ENCODE results near the gene CHRND.

CHRND gene

GRCh38 chr2:232549655-232550353 lies 23.8 kb downstream of the CHRND start:
- TF ChIP-seq, protein P1, sequence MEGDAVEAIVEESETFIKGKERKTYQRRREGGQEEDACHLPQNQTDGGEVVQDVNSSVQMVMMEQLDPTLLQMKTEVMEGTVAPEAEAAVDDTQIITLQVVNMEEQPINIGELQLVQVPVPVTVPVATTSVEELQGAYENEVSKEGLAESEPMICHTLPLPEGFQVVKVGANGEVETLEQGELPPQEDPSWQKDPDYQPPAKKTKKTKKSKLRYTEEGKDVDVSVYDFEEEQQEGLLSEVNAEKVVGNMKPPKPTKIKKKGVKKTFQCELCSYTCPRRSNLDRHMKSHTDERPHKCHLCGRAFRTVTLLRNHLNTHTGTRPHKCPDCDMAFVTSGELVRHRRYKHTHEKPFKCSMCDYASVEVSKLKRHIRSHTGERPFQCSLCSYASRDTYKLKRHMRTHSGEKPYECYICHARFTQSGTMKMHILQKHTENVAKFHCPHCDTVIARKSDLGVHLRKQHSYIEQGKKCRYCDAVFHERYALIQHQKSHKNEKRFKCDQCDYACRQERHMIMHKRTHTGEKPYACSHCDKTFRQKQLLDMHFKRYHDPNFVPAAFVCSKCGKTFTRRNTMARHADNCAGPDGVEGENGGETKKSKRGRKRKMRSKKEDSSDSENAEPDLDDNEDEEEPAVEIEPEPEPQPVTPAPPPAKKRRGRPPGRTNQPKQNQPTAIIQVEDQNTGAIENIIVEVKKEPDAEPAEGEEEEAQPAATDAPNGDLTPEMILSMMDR (IDR thresholded peaks at IDR 0.05; ENCODE audit: borderline replicate concordance, insufficient read depth, low read depth, low read length), result no peak
- peak overlapping the region; percentile 86 for H3K4me3 ChIP-seq (ENCODE audit: low read depth, low read length)

DNA sequence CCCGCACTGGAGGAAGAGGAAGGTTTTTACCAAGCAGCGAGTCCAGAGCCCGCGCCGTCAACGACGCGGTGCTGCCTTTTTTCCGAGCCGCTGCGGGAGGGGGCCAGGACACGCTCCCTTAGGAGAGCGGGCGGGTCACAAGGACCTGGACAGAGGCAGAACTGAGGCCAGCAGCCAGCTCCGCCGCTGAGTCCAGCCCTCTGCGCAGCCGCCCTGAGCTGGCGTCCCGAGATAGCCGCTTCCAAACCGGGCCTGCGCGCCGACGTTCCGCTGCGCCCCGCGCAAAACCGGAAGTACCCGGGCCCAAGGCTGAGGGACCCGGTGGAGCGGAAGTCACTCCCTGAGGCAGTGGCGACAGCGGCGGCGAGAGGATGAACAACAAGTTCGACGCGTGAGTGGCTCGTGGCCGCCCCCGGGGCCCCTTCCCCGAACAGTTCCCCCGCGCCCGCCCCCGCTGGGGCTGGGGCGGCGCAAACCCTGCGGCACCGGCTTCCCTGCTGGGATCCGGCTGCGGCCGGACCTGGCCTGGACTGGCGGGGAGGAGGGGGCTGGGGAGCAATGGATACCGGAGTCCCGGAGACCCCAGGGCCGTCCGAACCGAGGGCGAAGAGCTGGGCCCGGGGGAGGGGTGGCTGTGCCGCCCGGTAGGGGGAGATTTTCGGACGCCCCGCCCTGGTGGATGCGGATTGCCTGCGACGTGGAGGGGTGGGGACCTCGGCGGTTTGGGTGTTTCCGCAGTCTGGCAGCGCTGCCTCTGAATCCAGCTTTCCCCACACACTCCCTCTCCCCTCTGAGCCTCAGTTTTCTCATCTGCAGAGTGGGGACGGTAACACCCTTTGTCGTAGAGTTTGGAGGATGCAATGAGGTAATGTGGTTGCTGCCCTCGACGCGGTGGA lies 24.6 kb downstream of the CHRND start, which contains the start of the genes EIF4E2 and TIGD1:
EIF4E2 (plus strand) TSS at position 336 of the 896 bp plus-strand sequence; CDS start at position 372, 36 bp downstream.
TIGD1 (minus strand) TSS at position 204 of the 896 bp plus-strand sequence. CDS start 675 bp downstream, outside the sequence.
- TF ChIP-seq, protein P1 (IDR thresholded peaks at IDR 0.05; ENCODE audit: borderline replicate concordance, insufficient read depth, low read depth, low read length), result peak; percentile 23; the same call in 1 of the 2 replicates
- H3K4me3 ChIP-seq (ENCODE audit: low read depth, low read length), result peak within 1 kb of the TSS; percentile 86

GRCh38 chr2:232551250-232551638 lies 25.3 kb downstream of the CHRND start:
- TF ChIP-seq, protein P1 (IDR thresholded peaks at IDR 0.05; ENCODE audit: borderline replicate concordance, insufficient read depth, low read depth, low read length), result no peak
- H3K4me3 ChIP-seq (ENCODE audit: low read depth, low read length), result peak overlapping the region; percentile 86

- TF ChIP-seq, protein P1 (IDR thresholded peaks at IDR 0.05; ENCODE audit: borderline replicate concordance, insufficient read depth, low read depth, low read length), result no peak
- H3K4me3 ChIP-seq (ENCODE audit: low read depth, low read length), result peak overlapping the region; percentile 86
Measured at GRCh38 chr2:232551776-232552175, 25.8 kb downstream of the CHRND start.

DNA sequence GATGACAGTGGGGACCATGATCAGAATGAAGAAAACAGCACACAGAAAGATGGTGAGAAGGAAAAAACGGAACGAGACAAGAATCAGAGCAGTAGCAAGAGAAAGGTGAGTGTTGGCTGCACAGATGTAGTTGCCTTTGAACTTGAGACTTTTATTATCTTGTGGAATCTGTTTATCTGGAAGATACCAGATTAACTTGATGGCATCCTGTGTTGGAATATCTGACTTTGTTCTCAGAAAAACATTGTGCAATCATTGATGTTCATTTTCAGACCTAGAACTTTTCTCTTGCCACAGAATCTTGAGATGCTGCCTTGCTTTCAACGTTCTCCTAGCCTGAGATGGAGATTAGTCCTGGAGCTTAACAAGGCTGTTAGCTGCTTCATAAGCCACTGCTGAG lies 30.5 kb downstream of the CHRND start:
- H3K4me3 ChIP-seq (ENCODE audit: low read depth, low read length), result no peak overlapping the region
- TF ChIP-seq, protein P1 (IDR thresholded peaks at IDR 0.05; ENCODE audit: borderline replicate concordance, insufficient read depth, low read depth, low read length), result no peak

- H3K4me3 ChIP-seq (ENCODE audit: low read depth, low read length), result no peak overlapping the region
- TF ChIP-seq, protein P1 (IDR thresholded peaks at IDR 0.05; ENCODE audit: borderline replicate concordance, insufficient read depth, low read depth, low read length), result no peak
Measured at GRCh38 chr2:232562515-232563151, 36.7 kb downstream of the CHRND start.

All from GM12875 (cell line).